IMR-90 (cell line): Measurements from ENCODE around the gene LGI1. TPM values are rescaled to one million over a fixed set of nuclear protein-coding genes. Genes with fewer than 3 reads are reported as not detected.

Experiments
- ATAC-seq: fragments of 200-7000 bp; cut with Tn5 transposase; 2 replicates; pipeline ENCODE4 v1.9.1; 2020; ENCODE audit warnings: low read depth, mild to moderate bottlenecking, moderate library complexity
- BruUV-seq: library from RNA; stranded (reverse); fragments of 400-500 nt; replicated peaks from 2 replicates; lab custom pipeline; 2021; lab: Mats Ljungman, UMichigan
- CTCF ChIA-PET: fragments of 300-600 bp; formaldehyde crosslinking; extraction: SDS; loops from one replicate; lab custom pipeline; 2021; ENCODE audit warnings: antibody characterized with exemption; lab: Yijun Ruan, JAX
- POLR2A ChIA-PET: fragments of 300-600 bp; sonication (Branson Sonifier 250); formaldehyde crosslinking; loops from one replicate; lab custom pipeline; 2022; ENCODE audit warnings: antibody characterized with exemption; ENCODE audit not compliant: unreplicated experiment; lab: Charles Lee
- DNase-seq: peaks from one replicate; pipeline ENCODE4 v3.0.0; 2013
- H2AFZ ChIP-seq: replicated peaks from 2 replicates; pipeline ENCODE3; 2013; ENCODE audit warnings: low read length, mild to moderate bottlenecking; ENCODE audit not compliant: poor library complexity
- H2AK5ac ChIP-seq: 2 replicates; pipeline ENCODE4 v1.6.1; 2013; ENCODE audit warnings: low read depth, low read length, inconsistent platforms
- H2AK9ac ChIP-seq: replicated peaks from 2 replicates; pipeline ENCODE3; 2013; ENCODE audit warnings: mild to moderate bottlenecking, low read depth, low read length, moderate library complexity; ENCODE audit not compliant: poor library complexity
- H2BK120ac ChIP-seq: 2 replicates; pipeline ENCODE4 v1.6.1; 2013; ENCODE audit warnings: low read depth, low read length, inconsistent platforms
- H2BK15ac ChIP-seq: 3 replicates; pipeline ENCODE4 v1.6.1; 2013; ENCODE audit warnings: low read depth, low read length, inconsistent platforms
- H2BK20ac ChIP-seq: 2 replicates; pipeline ENCODE4 v1.6.1; 2013; ENCODE audit warnings: low read depth, mild to moderate bottlenecking, inconsistent platforms, low read length, moderate library complexity
- H2BK5ac ChIP-seq: 2 replicates; pipeline ENCODE4 v1.6.1; 2013; ENCODE audit warnings: mild to moderate bottlenecking, low read depth, low read length, inconsistent platforms; ENCODE audit not compliant: poor library complexity, severe bottlenecking
- H3K14ac ChIP-seq: replicated peaks from 2 replicates; pipeline ENCODE4 v1.6.1; 2013; ENCODE audit warnings: low read depth, low read length, inconsistent platforms
- H3K18ac ChIP-seq: 2 replicates; pipeline ENCODE4 v1.6.1; 2013; ENCODE audit warnings: low read depth, low read length, control low read depth
- H3K23ac ChIP-seq: 2 replicates; pipeline ENCODE4 v1.6.1; 2013; ENCODE audit warnings: low read depth, low read length, inconsistent platforms
- H3K27ac ChIP-seq: 2 replicates; pipeline ENCODE4 v1.5.1; 2013; ENCODE audit warnings: mild to moderate bottlenecking, control low read depth, low read length; ENCODE audit not compliant: insufficient read depth
- H3K27me3 ChIP-seq: 2 replicates; pipeline ENCODE4 v1.6.1; 2013; ENCODE audit warnings: low read length; ENCODE audit not compliant: control insufficient read depth, insufficient read depth
- H3K36me3 ChIP-seq: 2 replicates; pipeline ENCODE4 v1.6.1; 2013; ENCODE audit warnings: low read length, mixed read lengths; ENCODE audit not compliant: control insufficient read depth, insufficient read depth
- H3K4ac ChIP-seq: 2 replicates; pipeline ENCODE4 v1.6.1; 2013; ENCODE audit warnings: low read depth, low read length, inconsistent platforms
- H3K4me1 ChIP-seq: 2 replicates; pipeline ENCODE4 v1.6.1; 2013; ENCODE audit warnings: low read length, mixed read lengths; ENCODE audit not compliant: control insufficient read depth, insufficient read depth
- H3K4me2 ChIP-seq: 2 replicates; pipeline ENCODE4 v1.6.1; 2013; ENCODE audit warnings: low read depth, mild to moderate bottlenecking, control low read depth, low read length, moderate library complexity
- H3K4me3 ChIP-seq: 2 replicates; pipeline ENCODE4 v1.5.1; 2013; ENCODE audit warnings: low read depth, mild to moderate bottlenecking, control low read depth, low read length, moderate library complexity; ENCODE audit not compliant: insufficient read depth
- H3K56ac ChIP-seq: 2 replicates; pipeline ENCODE4 v1.6.1; 2013; ENCODE audit warnings: low read length, inconsistent platforms; ENCODE audit not compliant: insufficient read depth; ENCODE audit errors: extremely low read depth
- H3K79me1 ChIP-seq, 2 experiments: 2 replicates each; pipeline ENCODE4 v1.6.1; 2013; ENCODE audit warnings: low read length in 2 of 2, inconsistent platforms in 1 of 2, low read depth in 1 of 2
- H3K9ac ChIP-seq: 2 replicates; pipeline ENCODE4 v1.6.1; 2013; ENCODE audit warnings: low read depth, low read length, control low read depth
- H3K9me1 ChIP-seq: 2 replicates; pipeline ENCODE4 v1.6.1; 2013; ENCODE audit warnings: low read length, inconsistent platforms; ENCODE audit not compliant: insufficient read depth
- H3K9me3 ChIP-seq: 2 replicates; pipeline ENCODE4 v1.6.1; 2013; ENCODE audit warnings: low read length; ENCODE audit not compliant: control insufficient read depth, insufficient read depth
- H4K20me1 ChIP-seq: 2 replicates; pipeline ENCODE4 v1.6.1; 2013; ENCODE audit warnings: low read length, inconsistent platforms; ENCODE audit not compliant: insufficient read depth
- H4K5ac ChIP-seq: 2 replicates; pipeline ENCODE4 v1.6.1; 2013; ENCODE audit warnings: mild to moderate bottlenecking, low read depth, low read length, control low read depth
- H4K8ac ChIP-seq, 2 experiments: 2 replicates each; pipeline ENCODE4 v1.6.1; 2013; ENCODE audit warnings: low read depth in 2 of 2, low read length in 2 of 2, control low read depth in 1 of 2, inconsistent platforms in 1 of 2
- H4K91ac ChIP-seq: 2 replicates; pipeline ENCODE4 v1.6.1; 2013; ENCODE audit warnings: low read depth, low read length, inconsistent platforms; ENCODE audit not compliant: insufficient read depth
- FOS ChIP-seq: fragments of 150-350 bp; IDR thresholded peaks from 2 replicates; pipeline ENCODE4 v1.6.1; 2016; ENCODE audit warnings: low read depth, low read length
- WGBS, 2 experiments: methylation state at CpG; one replicate each; pipeline versions ENCODE4 v1.1.5 to v1.1.7; 2013; ENCODE audit warnings: missing lambda C conversion rate in 2 of 2; ENCODE audit not compliant: insufficient read length in 1 of 2; ENCODE audit errors: extremely low coverage in 2 of 2; 5-methylcytosine and 5-hydroxymethylcytosine counted together
- dilution Hi-C: fragments of 300-500 bp; cut with HindIII; formaldehyde crosslinking; loops from one replicate; pipeline ENCODE4 v1.14.3; 2018; ENCODE audit warnings: low sequenced_read_pairs; ENCODE audit not compliant: unreplicated experiment
- in situ Hi-C: fragments of 300-500 bp; cut with MboI; formaldehyde crosslinking; loops from 3 replicates; pipeline ENCODE4 v1.14.3; 2019; ENCODE audit warnings: low sequenced_read_pairs, inconsistent platforms, mixed read lengths
- intact Hi-C: fragments of 100-400 bp; cut with micrococcal nuclease; formaldehyde crosslinking; loops from 2 replicates; pipeline ENCODE4 v1.10.0; 2022
- polyA plus RNA-seq, 3 experiments: library from polyadenylated mRNA; depleted of rRNA; stranded (reverse); fragments of >200 nt; gene quantifications; 2 replicates each; pipeline ENCODE4 v1.2.3, GENCODE V29; 2012; ENCODE audit warnings: low replicate concordance in 1 of 3
- total RNA-seq: library from RNA; depleted of rRNA; stranded (reverse); fragments of >200 nt; gene quantifications from 2 replicates; pipeline ENCODE4 v1.2.3, GENCODE V29; 2012

Gene LGI1
- total and polyA plus RNA-seq, 2 of the 4 experiments (the other 2 are of a cell fraction), result not detected

GRCh38 chr10:93718937-93719725 is 38.6 kb upstream of the LGI1 start:
- H4K20me1 ChIP-seq, result no peaks in the 10 kb centered on the region
- no peak overlapping the region for H3K9ac ChIP-seq
- ATAC-seq, result no peak
- TF ChIP-seq FOS, result no peak
- H3K14ac ChIP-seq, result no peak overlapping the region
- no peaks in the 10 kb centered on the region for H3K9me1 ChIP-seq
- no peak overlapping the region for H2BK120ac ChIP-seq
- in situ Hi-C loops, result no loop called here
- H2BK20ac ChIP-seq, result no peak overlapping the region
- H3K23ac ChIP-seq, result no peak overlapping the region
- BruUV-seq, result no TSS peak
- H2AK5ac ChIP-seq, result no peak overlapping the region
- H3K4ac ChIP-seq, result no peak overlapping the region
- H3K36me3 ChIP-seq, result no peaks in the 10 kb centered on the region
- no peak overlapping the region for H2BK15ac ChIP-seq
- H3K27me3 ChIP-seq, result peaks cover 6% of the 10 kb centered on the region
- H2BK5ac ChIP-seq, result no peak overlapping the region
- intact Hi-C loops, result no loop called here
- no peak for DNase-seq
- CTCF ChIA-PET, result no interaction called here
- H4K8ac ChIP-seq, result no peak overlapping the region
- dilution Hi-C loops, result no loop called here
- no peak overlapping the region for H4K91ac ChIP-seq
- H3K18ac ChIP-seq, result no peak overlapping the region
- no peak overlapping the region for H4K5ac ChIP-seq
- no peak overlapping the region for H3K27ac ChIP-seq
- H3K4me2 ChIP-seq, result no peak overlapping the region
- no peaks in the 10 kb centered on the region for H3K4me1 ChIP-seq
- POLR2A ChIA-PET, result no interaction called here
- H2AK9ac ChIP-seq, result no peak overlapping the region
- no peak overlapping the region for H3K4me3 ChIP-seq
- H3K9me3 ChIP-seq, result no peaks in the 10 kb centered on the region
- H2AFZ ChIP-seq, result no peak overlapping the region
- H3K56ac ChIP-seq, result no peak overlapping the region
- no CpG with 5 or more reads among the region's 8 CpGs for WGBS, 2 experiments
- H3K79me1 ChIP-seq, result no peaks in the 10 kb centered on the region
